Activated naive CD8-positive, alpha-beta T cell treated with anti-CD3 and anti-CD28 coated beads, Interleukin-2, amount 50 U/mL, for 24 hours (primary cell): ENCODE results near the gene ADAMTSL5.
"Not testable (repeated sequence)": the region's sequence is repeated elsewhere in the genome, so short reads cannot be mapped to it uniquely, and the experiment has no call there.

Experiments used
- ATAC-seq: fragments of 150-1000 bp; cut with Tn5 transposase; one replicate; pipeline ENCODE4 v1.10.0; 2021
- DNase-seq: peaks from one replicate; pipeline ENCODE4 v3.0.0; 2021
- H3K27ac Mint-ChIP-seq: one replicate; pipeline ENCODE4 v1.8.0; 2021; ENCODE audit warnings: mild to moderate bottlenecking, mixed read lengths
- H3K27me3 Mint-ChIP-seq: one replicate; pipeline ENCODE4 v1.8.0; 2021; ENCODE audit warnings: mixed read lengths
- H3K36me3 Mint-ChIP-seq: one replicate; pipeline ENCODE4 v1.8.0; 2021; ENCODE audit warnings: low read depth, mixed read lengths
- H3K4me1 Mint-ChIP-seq: one replicate; pipeline ENCODE4 v1.8.0; 2021; ENCODE audit warnings: mixed read lengths
- H3K4me3 Mint-ChIP-seq: one replicate; pipeline ENCODE4 v1.8.0; 2021; ENCODE audit warnings: mild to moderate bottlenecking, moderate library complexity, mixed read lengths
- H3K9me3 Mint-ChIP-seq: one replicate; pipeline ENCODE4 v1.8.0; 2021; ENCODE audit warnings: mixed read lengths

The ADAMTSL5 gene

DNA sequence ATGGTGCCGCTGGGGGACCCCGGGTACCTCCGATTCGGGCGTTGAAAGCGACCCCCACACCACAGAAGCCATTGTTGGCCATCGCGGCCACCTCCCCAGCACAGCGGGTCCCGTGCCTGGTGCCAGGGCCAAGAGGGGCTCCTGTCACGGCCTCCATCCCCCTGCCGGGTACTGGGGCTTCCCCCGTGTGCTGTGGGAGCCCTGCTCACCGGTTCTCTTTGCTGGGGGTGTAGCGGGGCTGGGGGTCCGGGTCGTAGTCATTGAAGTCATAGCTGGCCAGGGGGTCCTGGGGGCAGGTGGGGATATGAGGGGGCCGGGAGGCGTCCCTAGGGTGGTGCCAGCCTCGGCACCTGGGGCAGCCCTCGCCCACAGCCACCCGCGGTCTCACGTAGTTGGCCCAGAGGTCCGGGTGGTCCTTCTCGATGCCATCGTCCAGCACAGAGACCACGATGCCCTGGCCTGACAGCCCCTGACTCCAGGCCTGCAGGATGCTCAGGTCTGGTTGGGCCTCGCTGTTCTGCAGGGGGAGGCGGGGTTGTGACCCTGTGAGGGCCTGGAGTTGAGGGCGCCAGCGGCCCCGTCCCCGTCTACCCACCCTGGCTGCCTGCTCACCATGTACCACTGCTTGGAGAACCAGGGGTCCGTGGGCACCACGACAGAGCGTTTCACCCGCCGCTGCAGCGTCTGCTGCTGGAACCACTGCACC, 25.1 kb downstream of the ADAMTSL5 start:
- DNase-seq (no peak), ATAC-seq (no peak)
- H3K27me3 Mint-ChIP-seq, result peaks cover 6% of the 10 kb centered on the region
- no peak overlapping the region for H3K4me3 Mint-ChIP-seq
- H3K36me3 Mint-ChIP-seq, result no peaks in the 10 kb centered on the region
- H3K27ac Mint-ChIP-seq, result no peak overlapping the region
- H3K9me3 Mint-ChIP-seq, result no peaks in the 10 kb centered on the region
- peaks cover 12% of the 10 kb centered on the region for H3K4me1 Mint-ChIP-seq

DNA sequence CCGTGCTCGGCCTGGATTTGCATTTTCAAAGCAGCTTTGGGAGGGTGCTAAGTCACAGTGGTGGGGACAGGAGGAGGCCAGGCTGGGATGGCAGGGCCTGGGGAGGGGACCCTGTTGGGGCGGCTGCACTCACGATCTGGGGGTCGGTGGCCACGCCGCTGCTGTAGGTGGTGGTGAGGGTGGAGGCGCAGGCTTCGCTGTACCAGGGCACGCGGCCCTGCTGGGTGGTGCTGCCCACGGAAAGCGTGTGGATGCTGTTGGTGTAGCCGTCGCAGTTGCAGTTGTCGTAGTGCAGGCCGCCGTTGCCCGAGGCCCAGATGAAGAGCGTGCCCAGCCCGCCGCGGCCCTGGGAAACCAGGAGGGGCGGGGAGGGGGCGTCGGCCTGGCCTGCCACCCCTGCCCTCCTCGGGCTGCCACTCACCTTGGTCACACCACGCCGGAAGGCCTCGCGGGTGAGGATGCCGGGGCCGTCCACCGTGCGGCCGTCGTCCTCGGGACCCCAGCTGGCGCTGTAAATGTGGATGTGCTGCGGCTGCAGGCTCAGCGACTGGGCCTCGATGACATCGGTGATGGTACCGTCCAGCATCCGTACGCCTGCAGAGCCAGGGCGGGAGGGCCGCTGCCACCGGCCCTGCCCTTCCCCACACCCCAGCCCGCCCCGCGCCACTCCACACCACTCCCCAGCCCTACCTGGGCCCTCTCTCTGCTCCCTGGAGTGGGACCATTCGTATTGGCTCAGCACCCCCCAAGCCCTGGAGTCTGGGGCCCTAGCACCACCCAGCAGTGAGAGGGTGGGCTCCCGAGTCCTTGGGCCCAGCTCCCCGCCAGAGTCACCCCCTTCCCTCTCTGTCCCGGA, 25.9 kb downstream of the ADAMTSL5 start:
- Mint-ChIP-seq H3K4me3 (no peak overlapping the region), H3K27ac (no peak overlapping the region), H3K27me3 (peaks cover 6% of the 10 kb centered on the region), H3K4me1 (peaks cover 12% of the 10 kb centered on the region), H3K36me3 (no peaks in the 10 kb centered on the region), H3K9me3 (no peaks in the 10 kb centered on the region)
- ATAC-seq (no peak), DNase-seq (no peak)

- DNase-seq (no peak), ATAC-seq (no peak)
- no peaks in the 10 kb centered on the region for H3K27me3 Mint-ChIP-seq
- H3K4me1 Mint-ChIP-seq, result peaks cover 6% of the 10 kb centered on the region
- no peaks in the 10 kb centered on the region for H3K9me3 Mint-ChIP-seq
- no peak overlapping the region for H3K27ac Mint-ChIP-seq
- peaks cover under 1% of the 10 kb centered on the region for H3K36me3 Mint-ChIP-seq
- no peak overlapping the region for H3K4me3 Mint-ChIP-seq
Observed at GRCh38 chr19:1483979-1484428, 28.8 kb downstream of the ADAMTSL5 start.

- ATAC-seq (no peak), DNase-seq (no peak)
- no peaks in the 10 kb centered on the region for H3K27me3 Mint-ChIP-seq
- H3K27ac Mint-ChIP-seq, result no peak overlapping the region
- H3K36me3 Mint-ChIP-seq, result peaks cover 1% of the 10 kb centered on the region
- H3K4me3 Mint-ChIP-seq, result no peak overlapping the region
- no peaks in the 10 kb centered on the region for H3K9me3 Mint-ChIP-seq
- peaks cover 6% of the 10 kb centered on the region for H3K4me1 Mint-ChIP-seq
Observed at GRCh38 chr19:1483131-1483978, 29.5 kb downstream of the ADAMTSL5 start.

- DNase-seq, result no peak
- Mint-ChIP-seq H3K36me3 (peaks cover 1% of the 10 kb centered on the region), H3K27ac (no peak overlapping the region), H3K4me1 (peaks cover 7% of the 10 kb centered on the region), H3K27me3 (no peaks in the 10 kb centered on the region), H3K9me3 (no peaks in the 10 kb centered on the region), H3K4me3 (no peak overlapping the region)
- ATAC-seq, result no peak
Observed at GRCh38 chr19:1482361-1483130, 30.3 kb downstream of the ADAMTSL5 start.

GRCh38 chr19:1481893-1482360, 30.9 kb downstream of the ADAMTSL5 start:
- Mint-ChIP-seq H3K27me3 (no peaks in the 10 kb centered on the region), H3K4me1 (peaks cover 13% of the 10 kb centered on the region), H3K4me3 (no peak overlapping the region), H3K9me3 (no peaks in the 10 kb centered on the region), H3K27ac (no peak overlapping the region), H3K36me3 (peaks cover 5% of the 10 kb centered on the region)
- DNase-seq (no peak), ATAC-seq (no peak)

DNA sequence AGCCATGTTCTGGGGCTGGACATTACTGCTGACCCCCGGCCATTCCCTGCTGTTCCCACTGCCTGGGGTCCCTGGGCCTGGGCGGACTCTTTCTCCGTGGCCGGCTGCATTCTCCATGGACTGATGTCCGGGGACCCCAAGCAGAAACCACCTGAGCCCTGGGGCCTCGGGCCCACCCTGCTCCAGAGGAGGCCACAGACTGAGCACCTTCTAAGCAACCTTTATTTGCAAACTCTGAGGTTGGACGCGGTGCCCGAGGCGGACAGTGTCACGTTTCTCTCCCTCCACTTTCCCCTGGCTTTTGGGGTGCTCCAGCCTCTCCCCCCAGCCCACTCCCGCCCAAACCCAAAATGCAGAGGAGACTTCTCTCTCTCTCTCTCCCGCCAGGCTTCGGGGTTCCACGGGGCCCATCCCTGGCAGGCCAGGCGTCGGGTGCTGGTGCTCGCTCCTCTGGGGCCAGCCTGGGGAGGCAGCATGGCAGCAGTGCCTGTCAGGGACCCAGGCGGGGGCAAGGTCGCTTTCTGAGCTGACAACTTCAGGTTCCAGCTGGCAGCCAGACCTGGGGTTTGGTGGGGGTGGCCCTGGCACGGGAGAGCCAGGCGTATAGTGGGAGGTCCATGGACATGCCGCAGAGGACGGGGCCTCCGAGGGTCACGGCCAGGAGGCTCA, 31.5 kb downstream of the ADAMTSL5 start:
- H3K4me1 Mint-ChIP-seq, result peaks cover 14% of the 10 kb centered on the region
- no peaks in the 10 kb centered on the region for H3K9me3 Mint-ChIP-seq
- no peak overlapping the region for H3K4me3 Mint-ChIP-seq
- ATAC-seq, result no peak
- peaks cover 5% of the 10 kb centered on the region for H3K36me3 Mint-ChIP-seq
- DNase-seq, result no peak
- H3K27me3 Mint-ChIP-seq, result no peaks in the 10 kb centered on the region
- H3K27ac Mint-ChIP-seq, result no peak overlapping the region

GRCh38 chr19:1478934-1479707, 33.7 kb downstream of the ADAMTSL5 start, which contains the start of gene C19orf25:
Gene C19orf25, minus strand, starts transcription at chr19:1479215. Its CDS starts 312 bp downstream, at chr19:1478903.
- H3K27me3 Mint-ChIP-seq, result no peaks in the 10 kb centered on the region
- no peaks in the 10 kb centered on the region for H3K9me3 Mint-ChIP-seq
- H3K4me1 Mint-ChIP-seq, result peaks cover 14% of the 10 kb centered on the region
- peaks cover 5% of the 10 kb centered on the region for H3K36me3 Mint-ChIP-seq
- H3K27ac Mint-ChIP-seq, result peak within 1 kb of the TSS; percentile 97
- peak; percentile 96 for ATAC-seq
- DNase-seq, result peak; percentile 95
- peak within 1 kb of the TSS; percentile 98 for H3K4me3 Mint-ChIP-seq

DNA sequence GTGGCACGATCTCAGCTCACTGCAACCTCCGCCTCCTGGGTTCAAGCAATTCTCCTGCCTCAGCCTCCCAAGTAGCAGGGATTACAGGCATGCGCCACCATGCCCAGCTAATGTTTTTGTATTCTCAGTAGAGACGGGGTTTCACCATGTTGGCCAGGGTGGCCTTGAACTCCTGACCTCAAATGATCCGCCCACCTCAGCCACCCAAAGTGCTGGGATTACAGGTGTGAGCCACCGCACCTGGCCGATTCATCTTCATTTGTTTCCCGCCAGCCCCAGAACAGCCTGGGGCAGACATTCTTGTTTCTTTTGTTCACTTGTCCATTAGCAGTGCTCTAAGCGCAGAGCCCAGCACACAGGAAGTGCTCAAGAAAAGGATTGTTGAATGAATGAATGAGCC, 35.8 kb downstream of the ADAMTSL5 start:
- H3K27ac Mint-ChIP-seq, DNase-seq, ATAC-seq, H3K27me3 Mint-ChIP-seq, H3K36me3 Mint-ChIP-seq, H3K9me3 Mint-ChIP-seq: not testable (repeated sequence)
- Mint-ChIP-seq H3K4me1 (peaks cover 14% of the 10 kb centered on the region), H3K4me3 (peak overlapping the region; percentile 98)

DNA sequence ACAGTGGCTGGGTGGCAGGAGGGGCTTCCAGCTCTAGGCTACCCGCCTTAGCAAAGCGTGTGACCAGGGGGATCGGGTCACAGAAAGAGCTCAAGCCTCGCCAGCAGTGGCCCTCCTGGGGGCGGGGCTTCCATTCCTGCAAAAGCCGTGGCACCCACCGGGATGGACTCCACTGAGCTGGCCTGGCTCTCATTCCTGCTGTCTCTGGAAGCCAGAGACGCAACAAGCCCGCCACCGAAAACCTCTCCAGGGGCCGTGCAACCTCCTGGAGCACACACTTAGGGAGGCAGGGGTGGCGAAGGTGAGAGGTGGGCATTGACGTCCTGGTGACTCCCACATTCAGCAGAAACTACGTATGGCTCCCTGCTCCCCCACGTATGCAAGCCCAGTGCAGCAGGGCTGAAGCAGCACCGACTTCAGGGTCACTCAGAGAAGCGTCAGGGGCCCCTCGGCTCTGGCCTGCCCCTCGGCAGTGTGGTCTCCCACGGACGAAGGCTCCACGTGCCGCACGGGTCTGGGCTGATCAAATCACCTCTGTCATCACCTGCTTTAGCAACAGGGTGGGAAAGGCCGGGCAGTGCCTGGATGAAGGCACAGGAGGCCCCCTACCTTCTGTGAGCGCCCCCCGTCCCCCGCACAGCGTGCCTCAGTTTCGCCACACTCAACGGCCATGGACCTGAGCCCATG, 36.9 kb downstream of the ADAMTSL5 start:
- H3K36me3 Mint-ChIP-seq, result peaks cover 5% of the 10 kb centered on the region
- peaks cover 7% of the 10 kb centered on the region for H3K27me3 Mint-ChIP-seq
- no peak for DNase-seq
- H3K9me3 Mint-ChIP-seq, result no peaks in the 10 kb centered on the region
- no peak overlapping the region for H3K27ac Mint-ChIP-seq
- H3K4me3 Mint-ChIP-seq, result no peak overlapping the region
- peaks cover 18% of the 10 kb centered on the region for H3K4me1 Mint-ChIP-seq
- no peak for ATAC-seq

DNA sequence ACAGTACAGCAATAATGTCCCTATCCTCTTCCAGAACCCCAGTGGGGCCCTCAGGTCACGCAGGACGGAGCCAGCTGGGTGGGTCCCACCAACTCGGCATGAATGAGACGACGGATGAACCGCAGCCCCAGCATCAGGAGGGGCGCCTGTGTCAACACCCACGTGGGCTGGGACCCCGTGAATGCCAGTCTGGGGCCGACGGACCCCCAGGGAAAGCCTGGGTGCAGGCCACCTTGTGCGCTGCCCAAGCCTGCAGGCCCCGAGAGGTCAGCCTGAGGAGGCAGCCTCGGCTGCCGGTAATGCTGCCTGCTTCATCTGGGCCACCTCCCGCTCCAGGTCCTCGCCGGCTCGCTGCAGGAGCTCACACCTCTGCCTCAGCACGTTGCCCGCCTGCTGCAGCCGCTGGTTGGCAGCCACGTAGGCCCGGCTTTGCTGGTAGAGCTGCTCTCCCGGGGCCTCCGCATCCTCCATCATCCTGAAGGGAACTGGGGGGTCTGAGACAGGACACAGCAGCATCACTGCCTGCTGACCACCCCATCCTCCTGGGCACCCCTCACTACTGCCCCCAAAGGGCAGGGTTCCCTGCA, 38.0 kb downstream of the ADAMTSL5 start:
- Mint-ChIP-seq H3K27ac (no peak overlapping the region), H3K27me3 (peaks cover 11% of the 10 kb centered on the region), H3K36me3 (peaks cover 5% of the 10 kb centered on the region), H3K4me1 (peaks cover 21% of the 10 kb centered on the region), H3K4me3 (no peak overlapping the region), H3K9me3 (no peaks in the 10 kb centered on the region)
- ATAC-seq (no peak), DNase-seq (no peak)
